Tibial artery (tissue), 4 donors: ENCODE results near the gene AFF3.

Experiments used
- DNase-seq, 2 donors: peaks; one replicate each; pipeline ENCODE4 v3.0.0-alpha.2; 2019
- H3K27ac ChIP-seq, 2 donors: fragments of 200-600 bp; sonication (generic) in 1 of 2; 1 replicate in 1 of 2; 2 replicates in 1 of 2; pipeline ENCODE4 v1.5.1; 2018 to 2019; ENCODE audit warnings: mild to moderate bottlenecking in 1 of 2
- H3K27me3 ChIP-seq, 2 donors: fragments of 200-600 bp; sonication (generic) in 1 of 2; one replicate each; pipeline versions ENCODE4 v1.5.1 to v1.6.0; 2016 to 2019
- H3K36me3 ChIP-seq, 3 donors: fragments of 200-600 bp; sonication (generic) in 2 of 3; one replicate each; pipeline ENCODE4 v1.5.1; 2016 to 2019; ENCODE audit warnings: mild to moderate bottlenecking in 2 of 3
- H3K4me1 ChIP-seq, 4 donors: fragments of 200-600 bp; sonication (generic) in 2 of 4; 1 replicate in 3 of 4; 2 replicates in 1 of 4; pipeline ENCODE4 v1.5.1; 2016 to 2019
- H3K4me3 ChIP-seq, 2 donors: fragments of 200-600 bp; sonication (generic) in 1 of 2; 1 replicate in 1 of 2; 2 replicates in 1 of 2; pipeline ENCODE4 v1.5.1; 2018 to 2019; ENCODE audit warnings: mild to moderate bottlenecking in 2 of 2
- H3K9me3 ChIP-seq, 3 donors: fragments of 200-600 bp; sonication (generic) in 1 of 3; one replicate each; pipeline ENCODE4 v1.5.1; 2016 to 2019
- CTCF ChIP-seq, 2 experiments: fragments of 200-600 bp in 1 of 2; fragments of 450-650 bp in 1 of 2; IDR thresholded peaks; one replicate each; pipeline ENCODE4 v1.5.1; 2017 to 2019; ENCODE audit warnings: antibody characterized with exemption in 2 of 2, mild to moderate bottlenecking in 1 of 2, moderate library complexity in 1 of 2
- intact Hi-C: fragments of 100-400 bp; cut with DNase I; formaldehyde crosslinking; loops from one replicate; pipeline ENCODE4 v1.15.0; 2023; ENCODE audit warnings: low total_unique reads

Gene AFF3

DNA sequence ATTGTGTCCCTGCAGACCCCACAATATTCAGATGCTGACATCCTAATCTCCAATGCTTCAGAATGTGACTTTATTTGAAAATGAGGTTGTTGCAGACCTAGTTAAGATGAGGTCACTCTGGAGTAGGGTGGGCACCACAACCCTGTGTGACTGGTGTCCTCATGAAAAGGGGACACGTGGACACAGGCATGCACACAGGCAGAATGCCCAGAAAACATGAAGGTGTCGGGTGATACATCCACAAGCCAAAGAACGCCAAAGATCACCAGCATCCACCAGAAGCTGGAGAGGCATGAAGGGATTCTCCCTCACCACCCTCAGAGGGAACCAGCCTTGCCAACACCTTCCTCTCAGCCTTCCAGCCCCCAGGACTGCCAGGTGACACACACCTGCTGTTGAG, 69.3 kb downstream of the AFF3 start:
- no peak for TF ChIP-seq CTCF (IDR thresholded peaks at IDR 0.05)
- H3K4me1 ChIP-seq = peaks cover 0 to 24% (median 0%) of the 10 kb centered on the region in 4 donors
- no peaks in the 10 kb centered on the region for H3K9me3 ChIP-seq
- H3K36me3 ChIP-seq = no peaks in the 10 kb centered on the region
- no peaks in the 10 kb centered on the region for H3K27me3 ChIP-seq
- H3K4me3 ChIP-seq = no peak overlapping the region
- intact Hi-C loops = no loop called here
- H3K27ac ChIP-seq = no peak overlapping the region
- DNase-seq = no peak

GRCh38 chr2:100072503-100072902, 69.9 kb downstream of the AFF3 start:
- H3K4me1 ChIP-seq = peaks cover 0 to 27% (median 0%) of the 10 kb centered on the region in 4 donors
- TF ChIP-seq CTCF (IDR thresholded peaks at IDR 0.05) = no peak
- no peak overlapping the region for H3K4me3 ChIP-seq
- no peaks in the 10 kb centered on the region for H3K9me3 ChIP-seq
- H3K36me3 ChIP-seq = no peaks in the 10 kb centered on the region
- no peak overlapping the region for H3K27ac ChIP-seq
- no peaks in the 10 kb centered on the region for H3K27me3 ChIP-seq
- intact Hi-C loops = no loop called here
- DNase-seq = no peak

GRCh38 chr2:100071335-100072043, 70.9 kb downstream of the AFF3 start:
- Histone ChIP-seq H3K36me3 (no peaks in the 10 kb centered on the region), H3K4me3 (no peak overlapping the region), H3K9me3 (no peaks in the 10 kb centered on the region), H3K27ac (no peak overlapping the region), H3K4me1 (peaks cover 0 to 27% (median 0%) of the 10 kb centered on the region in 4 donors), H3K27me3 (no peaks in the 10 kb centered on the region)
- no peak for DNase-seq
- intact Hi-C loops = no loop called here
- TF ChIP-seq CTCF (IDR thresholded peaks at IDR 0.05) = no peak

DNA sequence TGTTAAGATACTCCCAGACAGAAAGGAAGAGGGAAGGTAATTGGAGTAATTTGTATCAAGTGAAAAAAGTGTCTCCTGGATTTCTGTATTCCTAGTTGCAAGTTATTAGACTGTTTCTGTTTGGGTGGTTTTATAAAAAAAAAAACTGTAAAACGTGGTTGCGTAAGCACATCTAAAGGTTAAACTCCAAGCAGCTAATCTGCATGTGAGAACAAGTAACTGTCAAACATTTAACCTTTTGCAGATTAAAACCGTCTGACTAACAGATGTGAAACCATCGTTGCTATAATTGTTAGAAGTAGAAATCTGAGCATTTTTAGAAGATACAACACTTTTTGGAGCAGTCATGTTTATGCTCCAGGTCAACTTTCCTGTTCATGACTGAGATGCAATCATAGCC, 72.3 kb downstream of the AFF3 start:
- peaks cover 0 to 27% (median 0%) of the 10 kb centered on the region in 4 donors for H3K4me1 ChIP-seq
- no peaks in the 10 kb centered on the region for H3K9me3 ChIP-seq
- no peak overlapping the region for H3K27ac ChIP-seq
- DNase-seq = no peak
- H3K27me3 ChIP-seq = no peaks in the 10 kb centered on the region
- intact Hi-C loops = no loop called here
- no peaks in the 10 kb centered on the region for H3K36me3 ChIP-seq
- no peak overlapping the region for H3K4me3 ChIP-seq
- no peak for TF ChIP-seq CTCF (IDR thresholded peaks at IDR 0.05)

- H3K9me3 ChIP-seq = no peaks in the 10 kb centered on the region
- no peaks in the 10 kb centered on the region for H3K27me3 ChIP-seq
- no peak overlapping the region for H3K27ac ChIP-seq
- H3K4me3 ChIP-seq = no peak overlapping the region
- no peak for DNase-seq
- H3K36me3 ChIP-seq = no peaks in the 10 kb centered on the region
- intact Hi-C loops = no loop called here
- TF ChIP-seq CTCF (IDR thresholded peaks at IDR 0.05) = no peak
- peaks cover 0 to 27% (median 0%) of the 10 kb centered on the region in 4 donors for H3K4me1 ChIP-seq
Observed at GRCh38 chr2:100068395-100068794, 74.0 kb downstream of the AFF3 start.
